GM21390 (cell line): ENCODE measurements around the gene ST6GALNAC1.
"Not testable (repeated sequence)": the region's sequence is repeated elsewhere in the genome, so short reads cannot be mapped to it uniquely, and the experiment has no call there.

ENCODE experiments used
- ATAC-seq: cut with Tn5 transposase; IDR thresholded peaks from one replicate; pipeline ENCODE4 v1.9.1; 2021; ENCODE audit not compliant: unreplicated experiment

Gene ST6GALNAC1

GRCh38 chr17:76614064-76614759, 29.3 kb downstream of the ST6GALNAC1 start:
- not testable (repeated sequence) for ATAC-seq

DNA sequence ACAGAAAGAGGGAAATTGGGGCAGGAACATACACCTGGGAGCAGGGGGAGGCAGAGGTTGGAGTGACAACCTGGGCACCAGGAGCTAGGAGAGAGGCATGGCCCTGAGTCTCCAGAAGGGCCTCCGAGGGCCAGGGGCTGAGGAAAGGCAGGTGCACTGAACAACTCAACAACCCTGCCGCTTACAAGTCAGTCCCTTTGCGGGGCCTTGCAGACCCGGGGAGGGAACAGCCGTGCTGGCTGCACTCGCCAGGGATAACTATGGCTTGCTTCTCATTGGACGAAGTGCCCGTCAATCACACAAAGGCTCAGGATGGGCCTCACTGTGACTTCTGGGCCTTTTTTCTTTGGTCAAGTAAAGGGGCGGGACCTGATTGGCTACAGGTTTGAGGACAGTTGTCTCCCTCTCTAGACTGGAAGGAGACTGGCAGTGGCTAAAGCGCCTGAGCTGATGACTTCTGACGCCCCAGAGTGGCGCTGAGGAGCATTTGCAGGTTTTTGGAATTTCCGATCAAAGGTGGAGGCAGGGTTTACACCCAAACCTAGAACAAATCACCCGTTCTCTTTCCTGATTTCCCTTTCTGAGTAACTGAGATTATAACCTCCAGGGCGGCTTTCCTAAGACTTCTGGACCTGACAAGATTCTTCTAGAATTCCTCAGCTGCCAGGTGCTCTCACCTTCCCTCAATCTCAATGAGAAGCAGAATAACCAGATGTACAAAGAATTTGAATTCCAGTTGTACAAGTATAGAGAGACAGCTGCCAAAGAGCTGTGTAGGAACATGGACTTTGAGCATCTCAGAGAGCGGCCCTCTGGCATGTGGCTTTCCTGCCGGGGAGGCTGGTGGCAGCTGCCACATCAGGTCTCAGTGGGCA, 30.3 kb downstream of the ST6GALNAC1 start:
- ATAC-seq: no peak

DNA sequence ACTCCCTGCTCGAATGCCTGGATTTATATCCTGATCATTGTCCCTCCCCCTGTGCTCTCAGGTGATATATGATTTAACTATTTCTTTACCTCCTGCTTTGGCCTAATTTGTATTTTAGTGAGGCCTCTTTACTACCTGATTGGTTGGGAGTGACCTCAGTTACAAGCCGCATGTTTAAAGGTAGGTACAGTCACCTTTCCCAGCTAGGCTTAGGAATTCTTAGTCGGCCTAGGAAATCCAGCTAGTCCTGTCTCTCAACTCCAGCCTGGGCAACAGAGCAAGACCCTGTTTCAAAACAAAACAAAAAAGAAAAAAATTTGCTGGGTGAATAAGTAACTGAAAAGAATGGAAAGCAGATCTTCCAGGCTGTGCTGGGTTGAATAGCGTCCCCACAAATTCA, 31.1 kb downstream of the ST6GALNAC1 start:
- no peak for ATAC-seq

GRCh38 chr17:76611758-76612157, 31.8 kb downstream of the ST6GALNAC1 start:
- no peak for ATAC-seq

DNA sequence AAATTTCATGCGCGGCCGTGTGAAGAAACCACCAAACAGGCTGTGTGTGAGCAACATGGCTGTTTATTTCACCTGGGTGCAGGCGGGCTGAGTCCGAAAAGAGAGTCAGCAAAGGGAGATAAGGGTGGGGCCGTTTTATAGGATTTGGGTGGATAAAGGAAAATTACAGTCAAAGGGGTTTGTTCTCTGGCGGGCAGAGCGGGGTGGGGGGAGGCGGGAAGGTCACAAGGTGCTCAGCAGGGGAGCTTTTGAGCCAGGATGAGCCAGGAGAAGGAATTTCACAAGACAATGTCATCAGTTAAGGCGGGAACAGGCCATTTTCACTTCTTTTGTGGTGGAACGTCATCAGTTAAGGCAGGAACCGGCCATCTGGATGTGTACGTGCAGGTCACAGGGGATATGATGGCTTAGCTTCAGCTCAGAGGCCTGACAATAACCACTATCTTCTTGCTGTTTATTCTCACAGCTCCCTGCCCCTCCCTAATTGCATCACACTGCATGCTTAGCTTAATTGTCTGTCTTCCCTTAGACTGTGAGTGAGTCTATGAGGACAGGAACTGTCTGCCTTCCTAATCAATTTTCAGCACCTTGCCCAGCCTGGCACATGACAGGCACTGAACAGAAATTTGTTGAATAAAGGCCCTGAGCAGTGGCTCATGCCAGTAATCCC, 32.3 kb downstream of the ST6GALNAC1 start:
- not testable (repeated sequence) for ATAC-seq

DNA sequence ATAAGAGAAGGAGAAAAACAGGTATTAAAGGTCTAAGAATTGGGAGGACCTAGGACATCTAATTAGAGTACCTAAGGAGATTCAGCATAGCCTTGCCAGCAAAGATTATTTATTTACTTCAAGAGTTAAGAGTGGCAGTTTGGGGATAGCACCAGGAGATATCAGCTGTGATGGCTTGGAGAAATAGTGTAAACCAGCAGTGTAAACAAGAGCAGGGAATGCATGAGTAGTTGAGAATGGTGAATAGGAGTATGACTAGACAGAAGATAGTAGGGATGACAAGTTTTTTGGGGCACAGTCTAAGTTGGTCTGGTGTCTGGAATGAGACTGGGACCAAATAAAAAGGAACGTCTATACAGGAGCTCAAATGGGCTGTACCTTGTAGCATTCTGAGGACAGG, 36.9 kb downstream of the ST6GALNAC1 start:
- ATAC-seq: not testable (repeated sequence)

DNA sequence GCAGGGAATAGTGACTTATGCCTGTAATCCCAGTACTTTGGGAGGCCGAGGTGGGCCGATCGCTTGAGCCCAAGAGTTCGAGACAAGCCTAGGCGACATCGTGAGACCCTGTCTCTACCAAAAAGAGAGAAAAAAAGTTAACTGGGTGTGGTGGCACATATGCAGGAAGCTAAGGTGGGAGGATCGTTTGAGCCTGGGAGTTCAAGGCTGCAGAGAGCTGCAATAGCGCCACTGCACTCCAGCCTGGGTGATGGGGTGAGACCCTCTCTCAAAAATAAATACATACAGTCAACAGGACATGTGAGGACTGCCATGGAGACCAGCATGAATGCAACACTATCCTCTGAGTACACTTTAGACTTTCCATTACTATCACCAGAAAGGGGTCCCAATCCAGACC, 42.5 kb downstream of the ST6GALNAC1 start:
- ATAC-seq: no peak

GRCh38 chr17:76599694-76600460, 43.7 kb downstream of the ST6GALNAC1 start:
- ATAC-seq: no peak

- ATAC-seq: no peak
Measured at GRCh38 chr17:76598004-76598439, 45.5 kb downstream of the ST6GALNAC1 start.

DNA sequence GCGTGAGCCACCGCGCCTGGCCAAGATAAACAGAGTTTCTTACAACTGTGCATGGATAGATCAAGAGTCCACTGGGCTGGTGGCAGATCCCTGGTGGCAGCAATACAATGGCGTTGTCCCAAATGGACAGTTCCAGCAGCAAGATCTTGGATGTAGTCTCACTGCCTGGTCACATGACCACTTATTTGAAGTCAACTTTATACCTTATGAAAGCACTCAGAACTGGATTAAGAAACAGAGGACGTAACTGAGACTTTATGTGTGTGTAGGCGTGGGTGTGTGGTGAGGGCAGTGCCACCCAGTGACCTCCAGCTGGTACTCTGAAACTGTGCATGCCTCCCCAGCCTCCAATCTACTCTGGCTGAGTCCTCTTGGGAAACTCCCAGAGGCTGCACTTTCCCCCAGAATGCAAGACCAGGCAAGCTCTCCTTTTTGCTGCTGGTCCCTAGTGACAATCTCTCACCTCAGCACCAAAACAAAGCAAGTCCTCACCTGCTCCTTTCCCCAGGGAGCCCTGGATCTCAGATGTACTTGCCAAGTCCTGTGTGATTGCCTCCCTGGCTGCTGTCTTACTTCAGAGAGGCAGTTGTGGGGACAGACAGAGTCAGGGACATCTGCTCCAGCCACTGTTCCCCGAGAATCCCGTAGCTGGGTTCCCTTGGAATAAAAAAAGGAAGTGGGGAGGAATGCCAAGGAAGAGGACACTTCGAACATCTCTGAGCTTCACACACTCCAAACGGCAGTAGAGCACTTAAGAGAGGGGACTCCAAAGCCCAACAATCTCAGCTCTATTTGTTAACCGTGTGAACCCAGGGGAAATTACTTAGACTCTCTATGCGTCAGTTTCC, 46.2 kb downstream of the ST6GALNAC1 start:
- no peak for ATAC-seq

DNA sequence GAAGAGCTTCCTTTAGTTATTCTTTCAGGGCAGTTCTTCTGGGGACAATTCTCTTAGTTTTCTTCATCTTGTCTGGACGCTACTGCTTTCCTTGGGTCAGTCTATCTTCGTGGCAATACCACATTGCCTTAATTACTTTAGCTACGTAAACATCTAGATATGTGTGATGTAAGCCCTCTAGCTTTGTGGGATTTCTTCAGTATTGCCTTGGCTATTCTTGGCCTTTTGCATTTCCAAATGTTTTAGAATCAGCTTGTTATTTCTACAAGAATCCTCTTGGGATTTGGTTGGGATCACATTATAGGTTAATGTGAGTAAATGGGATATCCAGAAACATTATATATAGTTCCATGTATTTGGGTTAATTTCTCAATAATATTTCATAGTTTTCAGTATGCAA, 48.9 kb downstream of the ST6GALNAC1 start:
- no peak for ATAC-seq

GRCh38 chr17:76593959-76594358, 49.6 kb downstream of the ST6GALNAC1 start:
- ATAC-seq: no peak

GRCh38 chr17:76593384-76593826, 50.2 kb downstream of the ST6GALNAC1 start:
- no peak for ATAC-seq

GRCh38 chr17:76588182-76588581, 55.4 kb downstream of the ST6GALNAC1 start:
- no peak for ATAC-seq

GRCh38 chr17:76586741-76587487, 56.6 kb downstream of the ST6GALNAC1 start:
- no peak for ATAC-seq

- no peak for ATAC-seq
Measured at GRCh38 chr17:76585649-76586593, 57.6 kb downstream of the ST6GALNAC1 start, which contains the start of gene ST6GALNAC2. TSS of gene ST6GALNAC2 (minus strand) at chr17:76585860. CDS start at chr17:76585808, 52 bp downstream.

- no peak for ATAC-seq
Measured at GRCh38 chr17:76585033-76585648, 58.4 kb downstream of the ST6GALNAC1 start.
